HG03103 (cell line): Measurements from ENCODE around the gene DMRTB1.

Source experiments
- ATAC-seq: cut with Tn5 transposase; IDR thresholded peaks from one replicate; pipeline ENCODE4 v1.9.1; 2021; ENCODE audit warnings: low read depth; ENCODE audit not compliant: unreplicated experiment

Gene DMRTB1

GRCh38 chr1:53484705-53485477 is 25.7 kb downstream of the DMRTB1 start:
- ATAC-seq: no peak

GRCh38 chr1:53485478-53486394 is 26.5 kb downstream of the DMRTB1 start:
- ATAC-seq: no peak

GRCh38 chr1:53486395-53487026 is 27.3 kb downstream of the DMRTB1 start:
- ATAC-seq: no peak

GRCh38 chr1:53490351-53490750 is 31.2 kb downstream of the DMRTB1 start:
- ATAC-seq: no peak

GRCh38 chr1:53495633-53496345 is 36.6 kb downstream of the DMRTB1 start:
- ATAC-seq: no peak

GRCh38 chr1:53498555-53499131 is 39.4 kb downstream of the DMRTB1 start:
- no peak for ATAC-seq

- no peak for ATAC-seq
Measured at GRCh38 chr1:53499257-53500203, 40.3 kb downstream of the DMRTB1 start.

- ATAC-seq: no peak
Measured at GRCh38 chr1:53500204-53501064, 41.2 kb downstream of the DMRTB1 start.

GRCh38 chr1:53501065-53502005 is 42.1 kb downstream of the DMRTB1 start:
- no peak for ATAC-seq

GRCh38 chr1:53502641-53503432 is 43.6 kb downstream of the DMRTB1 start:
- ATAC-seq: no peak

GRCh38 chr1:53503433-53504217 is 44.4 kb downstream of the DMRTB1 start:
- no peak for ATAC-seq

- ATAC-seq: no peak
Measured at GRCh38 chr1:53504901-53505300, 45.7 kb downstream of the DMRTB1 start.

- ATAC-seq: no peak
Measured at GRCh38 chr1:53505401-53505800, 46.2 kb downstream of the DMRTB1 start.

- ATAC-seq: no peak
Measured at GRCh38 chr1:53505891-53506290, 46.7 kb downstream of the DMRTB1 start.

- ATAC-seq: no peak
Measured at GRCh38 chr1:53506355-53507050, 47.3 kb downstream of the DMRTB1 start.
